LHCN-M2 (cell line): ENCODE measurements around the gene CYP27B1. TPM values are rescaled to one million over a fixed set of nuclear protein-coding genes. Genes with fewer than 3 reads are reported as not detected.

Experiments
- DNase-seq: peaks from one replicate; pipeline ENCODE4 v3.0.0-alpha.2; 2012; ENCODE audit warnings: low read depth
- total RNA-seq: library from RNA; depleted of rRNA; stranded (reverse); fragments of >200 nt; gene quantifications from 2 replicates; pipeline ENCODE4 v1.2.3, GENCODE V29; 2014

The CYP27B1 gene
- total RNA-seq, 1 experiment from 2014 or later: 0.98 TPM

DNA sequence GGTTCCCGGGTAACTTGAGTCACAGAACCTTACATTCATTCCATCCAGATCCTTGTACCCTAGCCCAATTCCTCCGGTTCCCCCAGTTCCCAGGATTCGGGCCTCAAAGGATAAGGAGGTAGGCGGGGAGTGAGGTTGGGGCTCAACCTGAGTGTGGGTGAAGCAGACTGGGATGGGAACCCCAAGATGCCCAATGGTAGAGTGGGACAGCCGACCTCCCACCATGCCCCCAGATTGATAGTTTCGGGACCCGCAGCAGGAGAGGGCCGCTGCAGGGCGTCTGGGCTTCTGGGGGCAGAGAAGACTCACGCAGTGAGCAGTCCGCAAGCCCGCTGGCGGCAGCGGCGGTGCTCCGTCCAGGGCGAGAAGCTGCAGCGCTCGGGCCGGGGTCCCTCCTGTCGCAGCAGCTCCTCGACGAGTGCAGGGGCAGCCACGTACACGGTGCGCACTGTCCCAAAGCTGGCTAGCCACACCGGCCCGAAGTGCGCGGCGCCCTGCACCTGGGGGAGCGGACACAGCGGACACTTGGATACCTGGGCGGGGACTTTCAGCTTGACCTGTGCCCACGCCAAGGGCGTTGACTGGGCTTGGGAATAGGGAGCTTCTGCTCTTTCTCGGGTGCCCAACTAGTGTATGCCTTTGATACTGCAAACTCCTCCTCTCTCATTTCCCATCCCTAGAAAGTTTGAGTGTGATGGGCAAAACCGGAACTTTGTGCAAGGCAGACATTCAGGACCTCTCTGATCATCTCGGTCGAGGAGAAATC is 997 bp downstream of the CYP27B1 start:
- no peak for DNase-seq

DNA sequence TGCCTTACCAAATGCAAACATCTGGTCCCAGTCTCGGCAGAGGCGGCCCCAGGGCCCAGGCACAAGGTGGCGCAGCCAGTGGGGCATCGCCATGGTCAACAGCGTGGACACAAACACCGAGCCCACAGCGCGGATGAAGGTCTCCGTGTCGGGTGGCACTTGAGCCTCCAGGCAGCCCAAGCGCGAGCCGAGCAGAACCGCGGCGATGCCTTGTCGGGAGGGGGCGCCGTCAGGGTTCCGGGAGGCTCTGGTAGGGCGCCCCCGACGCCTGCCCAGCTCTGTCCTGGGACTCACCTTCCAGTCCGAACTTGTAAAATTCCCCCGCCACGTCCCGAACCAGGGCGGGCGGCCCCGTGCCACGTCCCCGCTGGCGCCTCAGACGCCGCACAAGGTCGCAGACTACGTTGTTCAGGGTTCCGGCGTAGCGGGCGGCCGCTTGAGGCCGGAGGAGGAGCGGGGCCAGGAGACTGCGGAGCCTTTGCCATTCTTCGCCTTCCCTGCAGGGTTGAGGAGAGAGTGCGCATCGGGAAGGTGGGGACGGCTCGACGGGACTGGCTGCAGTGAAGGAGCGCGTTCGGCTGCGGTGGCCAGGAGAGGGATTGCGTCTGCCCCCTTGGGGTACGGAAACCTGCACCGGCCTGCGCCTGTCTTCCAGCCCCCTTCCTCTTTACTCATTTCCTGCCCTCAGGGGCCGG is 1.7 kb downstream of the CYP27B1 start:
- DNase-seq: no peak

DNA sequence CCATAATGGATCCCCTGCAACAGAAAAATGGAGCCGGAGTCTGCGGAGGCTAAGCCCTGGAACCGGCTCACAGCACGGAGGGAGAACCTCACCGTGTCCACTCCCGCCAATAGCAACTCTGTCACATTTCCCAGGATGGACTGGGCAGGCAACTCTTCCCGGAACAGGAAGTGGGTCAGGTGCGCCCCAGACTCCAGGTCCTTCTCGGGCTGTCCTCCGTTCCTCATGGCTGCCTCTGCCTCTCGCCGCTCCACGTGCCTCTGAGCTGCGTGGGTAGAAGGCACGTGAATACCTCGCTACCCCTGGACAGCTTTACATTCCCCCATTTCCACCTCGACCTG is 2.2 kb downstream of the CYP27B1 start:
- no peak for DNase-seq

DNA sequence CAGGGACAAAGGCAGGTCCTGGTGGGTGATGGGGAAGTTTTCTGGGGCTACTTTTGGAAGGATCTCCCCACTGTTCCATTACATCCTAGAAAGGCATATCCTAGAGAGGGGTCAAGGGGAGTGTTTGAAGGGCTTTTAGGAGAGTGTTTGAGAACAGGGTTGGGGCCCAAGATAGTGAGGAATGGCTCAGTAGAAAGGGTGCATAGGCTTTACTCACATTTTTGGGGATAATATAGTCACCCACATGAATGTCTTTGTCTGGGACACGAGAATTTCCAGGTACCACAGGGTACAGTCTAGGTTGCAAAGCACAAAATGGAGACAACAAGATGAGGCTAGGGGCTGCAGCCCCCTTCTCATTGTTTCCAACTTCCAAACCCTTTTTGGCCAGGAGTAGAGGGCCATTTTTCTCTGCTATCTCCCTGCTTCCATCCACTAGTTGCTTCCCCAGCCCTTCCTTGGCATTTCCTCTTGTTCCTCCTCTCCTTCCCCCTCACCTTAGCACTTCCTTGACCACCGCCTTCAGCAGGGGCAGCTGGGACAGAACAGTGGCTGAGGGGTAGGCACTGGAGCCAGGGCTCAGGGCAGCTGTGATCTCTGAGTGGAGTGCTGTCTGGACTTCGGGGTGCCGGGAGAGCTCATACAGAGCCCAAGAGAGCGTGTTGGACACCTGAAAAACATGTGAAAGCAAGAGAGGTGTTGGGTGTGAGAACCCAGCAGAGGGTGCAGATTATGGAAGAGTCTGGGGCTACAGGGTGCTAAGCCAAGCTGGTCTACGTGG is 2.8 kb downstream of the CYP27B1 start:
- no peak for DNase-seq

DNA sequence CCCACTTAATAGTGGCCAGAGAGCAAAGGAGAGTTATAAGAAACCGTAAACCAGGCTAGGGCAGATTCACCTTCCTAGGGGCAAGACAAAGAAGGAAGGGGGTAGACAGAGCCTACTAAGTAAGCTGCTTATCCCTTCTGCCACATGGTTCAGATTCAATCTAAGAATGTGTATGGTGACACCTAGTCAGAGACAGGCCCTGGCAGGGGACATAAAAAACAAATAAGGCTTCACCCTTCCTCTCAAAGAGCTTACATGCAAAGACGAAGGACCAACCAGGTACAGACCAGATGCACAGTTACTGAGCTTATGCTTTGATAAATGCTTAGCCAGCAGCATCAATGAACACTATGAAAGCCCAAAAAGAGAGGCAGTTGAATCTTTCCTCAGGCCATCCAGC is 4.4 kb downstream of the CYP27B1 start:
- DNase-seq: no peak

DNA sequence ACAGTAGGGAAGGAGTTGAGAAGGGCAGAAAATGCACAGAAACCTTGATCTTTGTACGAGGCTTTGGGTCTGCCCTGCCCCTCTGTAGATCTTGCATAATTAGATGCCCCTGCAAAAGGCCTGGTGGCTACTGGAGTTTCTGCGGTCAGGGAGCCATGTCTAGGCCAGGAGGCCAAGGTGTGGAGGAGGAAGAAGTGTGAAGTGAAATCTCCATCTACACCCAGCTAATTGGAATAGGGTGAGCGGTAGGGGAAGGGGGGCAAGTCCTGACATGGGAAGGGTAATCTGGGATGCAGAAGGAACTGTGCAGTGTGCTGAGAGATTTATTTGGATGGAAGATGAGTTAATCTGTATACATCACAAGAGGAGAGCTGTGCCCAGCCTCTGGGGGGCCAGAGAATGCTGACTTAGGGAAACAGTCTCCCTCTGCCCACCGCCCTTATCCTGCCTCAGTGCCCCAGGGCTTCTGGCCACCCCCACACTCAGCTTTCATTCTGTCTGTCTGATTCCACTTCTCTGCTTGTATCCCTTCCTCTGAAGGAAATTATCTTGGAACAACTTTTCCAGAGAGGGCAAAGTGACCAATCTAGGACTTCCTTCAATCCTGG is 5.4 kb downstream of the CYP27B1 start:
- DNase-seq: no peak

DNA sequence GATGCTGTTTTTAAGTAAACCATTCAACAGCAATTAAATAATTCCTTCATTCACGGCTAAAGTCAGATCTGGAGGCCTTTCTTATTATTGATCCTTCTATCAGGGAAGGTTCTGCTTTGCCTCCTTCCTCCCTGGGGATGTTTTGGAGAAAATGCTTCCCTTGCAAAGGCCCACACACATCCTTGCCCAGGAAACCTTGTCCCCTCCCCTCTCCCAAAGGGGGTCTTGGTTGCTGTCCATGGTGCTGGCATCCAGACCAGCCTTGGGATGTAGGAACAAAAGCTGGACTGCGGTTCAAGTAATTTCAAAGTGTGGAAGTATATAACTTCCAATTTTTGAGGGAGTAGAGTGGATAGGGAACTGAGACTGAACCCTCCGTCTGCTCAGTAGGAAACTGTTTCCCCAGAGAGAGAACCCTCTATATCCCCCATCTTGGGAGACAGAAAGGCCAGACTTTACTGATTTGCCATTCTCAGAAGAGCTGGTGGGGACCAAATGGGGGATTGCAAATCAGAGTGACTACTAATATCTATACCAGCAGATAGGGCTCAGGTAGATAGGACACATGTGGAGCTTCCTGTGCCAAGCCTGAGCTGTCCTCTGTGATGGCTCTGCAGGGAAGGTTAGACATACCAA is 6.4 kb downstream of the CYP27B1 start:
- DNase-seq: no peak

DNA sequence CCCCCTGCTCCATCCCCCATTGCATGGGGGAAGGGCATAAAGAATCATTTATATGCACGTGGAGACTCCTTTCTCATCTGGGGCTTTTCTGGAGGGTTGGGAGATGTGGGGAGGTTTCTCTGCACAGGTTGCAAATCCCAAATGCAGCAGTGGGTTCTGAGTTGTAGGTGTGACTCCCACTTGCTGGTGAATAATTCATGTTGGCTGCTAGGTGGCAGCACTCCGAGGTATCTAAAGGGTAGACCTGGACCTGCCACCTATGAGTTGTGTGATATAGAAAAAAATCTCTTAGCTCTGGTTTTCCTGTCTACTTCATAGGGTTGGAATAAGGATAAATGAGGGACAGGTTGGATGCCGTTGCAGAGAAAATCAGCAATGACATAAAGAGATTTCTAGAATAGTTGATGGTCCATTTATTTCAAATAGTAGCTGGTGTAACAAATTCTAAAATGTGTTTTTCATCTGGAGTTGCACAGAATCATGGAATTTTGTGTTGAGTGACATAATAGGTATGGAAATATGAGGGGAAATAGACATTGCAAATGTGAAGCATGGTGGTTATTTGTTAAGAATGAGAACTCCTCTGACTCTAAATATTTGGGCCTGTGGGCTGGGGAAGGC is 7.4 kb downstream of the CYP27B1 start:
- DNase-seq: no peak

DNA sequence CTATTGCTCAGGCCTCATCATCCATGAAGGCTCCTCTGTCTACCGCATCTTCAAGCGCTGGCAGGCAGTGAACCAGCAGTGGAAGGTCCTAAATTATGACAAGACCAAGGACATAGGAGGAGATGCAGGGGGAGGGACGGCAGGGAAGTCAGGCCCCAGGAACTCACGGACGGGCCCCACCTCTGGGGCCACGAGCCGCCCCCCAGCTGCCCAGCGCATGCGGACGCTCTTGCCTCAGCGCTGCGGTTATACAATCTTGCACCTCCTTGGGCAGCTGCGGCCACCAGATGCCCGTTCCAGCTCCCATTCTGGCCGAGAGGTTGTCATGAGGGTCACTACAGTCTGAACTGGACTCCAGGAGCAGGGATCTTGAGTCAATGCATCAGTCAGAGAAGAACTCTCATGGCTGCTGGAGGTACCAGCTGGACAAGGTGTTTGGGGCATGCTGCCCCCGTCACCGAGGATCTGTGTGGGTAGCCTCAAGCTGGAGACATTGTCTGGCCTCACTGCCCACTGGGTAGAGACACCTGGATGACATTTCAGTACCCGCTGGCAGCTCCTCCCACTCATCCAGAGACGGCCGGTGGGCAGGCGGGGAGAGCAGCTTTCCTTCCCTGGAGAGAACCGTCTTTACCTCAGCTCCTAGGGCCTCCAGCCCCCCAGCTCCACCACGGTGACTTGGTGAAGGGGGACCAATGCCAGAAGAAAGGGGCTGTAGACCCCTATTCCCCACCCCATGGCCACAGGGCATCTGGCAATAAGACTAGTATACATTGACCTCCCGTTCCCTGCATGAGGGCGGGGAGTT is 8.1 kb downstream of the CYP27B1 start:
- no peak for DNase-seq

DNA sequence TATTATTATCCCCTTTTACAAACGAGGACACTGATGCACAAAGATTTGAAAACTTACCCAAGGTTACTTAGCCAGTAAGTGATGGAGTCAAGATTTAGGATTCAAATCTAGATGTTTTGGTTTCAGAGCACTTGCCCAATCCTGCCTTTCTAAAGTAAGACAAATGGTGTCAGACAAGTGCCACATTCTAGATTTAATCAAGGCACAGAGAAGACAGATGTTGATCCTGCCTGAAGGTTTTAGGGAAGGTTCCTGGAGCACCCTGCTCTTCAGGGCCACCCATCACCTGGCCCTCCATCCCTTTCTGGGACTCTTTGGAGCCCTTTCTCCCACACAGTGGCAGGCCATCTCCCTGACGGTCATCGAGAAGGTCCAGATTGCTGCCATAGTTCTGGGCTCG is 9.1 kb downstream of the CYP27B1 start:
- no peak for DNase-seq

DNA sequence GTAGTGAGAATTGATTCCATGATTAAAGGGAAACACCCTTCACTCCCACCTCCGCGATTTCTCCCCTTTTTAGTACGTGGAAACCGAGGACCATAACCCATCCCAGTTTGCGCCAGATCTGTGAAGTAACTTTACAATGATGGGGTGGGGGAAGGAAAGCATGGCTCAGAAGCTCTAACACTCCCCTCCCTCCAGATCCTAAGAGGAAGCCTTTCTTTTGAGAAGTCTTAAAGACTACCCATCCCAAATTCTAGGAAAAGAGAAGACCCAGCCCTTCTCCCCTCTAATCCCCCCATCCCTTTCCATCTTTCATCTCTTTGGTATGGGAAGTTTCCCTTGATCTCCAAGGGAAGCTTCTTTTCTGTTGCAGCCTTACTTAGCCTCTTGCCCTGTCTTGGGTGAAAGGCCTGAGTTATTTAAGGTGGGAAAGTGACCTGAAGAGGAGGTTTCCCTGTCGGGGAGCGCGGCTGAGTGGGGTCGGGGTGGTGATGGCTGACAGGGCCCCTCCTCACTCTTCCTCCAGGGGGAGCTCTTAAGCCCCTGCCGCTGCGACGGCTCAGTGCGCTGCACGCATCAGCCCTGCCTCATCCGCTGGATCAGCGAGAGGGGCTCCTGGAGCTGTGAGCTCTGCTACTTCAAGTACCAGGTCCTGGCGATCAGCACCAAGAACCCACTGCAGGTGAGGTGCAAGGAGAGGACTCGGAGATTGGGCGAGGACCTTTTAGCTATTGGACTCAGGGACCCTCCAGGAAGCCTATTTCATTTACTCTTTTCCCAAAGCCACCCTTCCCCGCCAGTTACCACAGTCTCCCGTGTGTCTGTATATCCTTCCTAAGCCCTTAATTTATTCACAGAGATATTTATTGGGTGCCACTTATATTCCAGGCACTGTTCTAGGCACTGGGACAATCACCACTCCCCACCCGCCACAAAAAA is 10.2 kb downstream of the CYP27B1 start:
- no peak for DNase-seq

DNA sequence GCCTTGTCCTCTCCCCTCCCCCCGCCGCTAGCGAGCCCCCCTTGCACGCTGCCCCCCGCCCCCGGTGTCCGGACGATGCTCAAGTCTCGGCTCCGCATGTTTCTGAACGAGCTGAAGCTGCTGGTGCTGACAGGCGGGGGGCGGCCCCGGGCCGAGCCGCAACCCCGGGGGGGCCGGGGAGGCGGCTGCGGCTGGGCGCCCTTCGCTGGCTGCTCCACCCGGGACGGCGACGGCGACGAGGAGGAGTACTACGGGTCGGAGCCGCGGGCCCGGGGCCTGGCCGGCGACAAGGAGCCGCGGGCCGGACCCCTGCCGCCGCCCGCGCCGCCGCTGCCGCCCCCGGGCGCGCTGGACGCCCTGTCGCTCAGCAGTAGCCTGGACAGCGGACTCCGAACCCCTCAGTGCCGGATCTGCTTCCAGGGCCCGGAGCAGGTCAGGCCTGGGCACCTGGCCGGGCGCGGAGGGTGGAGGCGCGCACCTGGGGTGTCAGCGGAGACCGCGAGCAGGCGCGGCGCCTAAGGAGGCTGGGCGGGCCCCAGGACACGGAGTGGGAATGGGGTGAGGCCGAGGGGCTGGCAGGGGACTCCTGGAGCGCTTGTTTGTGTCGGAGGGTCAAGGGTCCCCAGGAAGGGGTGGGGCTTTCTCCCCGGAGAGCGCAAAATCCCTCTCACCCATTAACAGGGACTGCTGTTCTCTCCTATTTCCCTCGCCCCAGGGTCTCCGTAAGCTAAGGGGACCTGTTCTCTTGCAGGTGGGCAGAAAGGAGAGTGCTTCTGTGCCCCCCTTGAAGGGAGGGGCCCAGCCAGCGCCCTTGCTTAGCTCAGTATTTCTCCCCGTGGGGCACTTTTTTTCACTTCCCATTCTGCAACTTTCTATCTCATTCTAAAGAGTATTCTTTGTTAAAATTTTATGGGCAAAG is 11.2 kb downstream of the CYP27B1 start:
- DNase-seq: no peak

DNA sequence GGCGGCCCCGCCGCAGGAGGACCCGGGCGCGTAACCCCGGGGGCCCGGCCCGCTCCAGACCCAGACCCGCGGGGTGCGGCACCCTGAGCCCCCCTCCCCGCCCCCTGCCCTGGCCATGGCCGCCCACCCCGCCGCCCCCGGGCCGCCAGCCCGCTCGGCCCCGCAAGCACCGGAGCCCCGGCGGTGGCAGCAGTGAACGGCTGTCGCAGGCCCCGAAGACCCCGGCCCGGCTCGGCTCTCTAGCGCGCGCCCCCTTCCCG is 11.8 kb downstream of the CYP27B1 start:
- no peak for DNase-seq

DNA sequence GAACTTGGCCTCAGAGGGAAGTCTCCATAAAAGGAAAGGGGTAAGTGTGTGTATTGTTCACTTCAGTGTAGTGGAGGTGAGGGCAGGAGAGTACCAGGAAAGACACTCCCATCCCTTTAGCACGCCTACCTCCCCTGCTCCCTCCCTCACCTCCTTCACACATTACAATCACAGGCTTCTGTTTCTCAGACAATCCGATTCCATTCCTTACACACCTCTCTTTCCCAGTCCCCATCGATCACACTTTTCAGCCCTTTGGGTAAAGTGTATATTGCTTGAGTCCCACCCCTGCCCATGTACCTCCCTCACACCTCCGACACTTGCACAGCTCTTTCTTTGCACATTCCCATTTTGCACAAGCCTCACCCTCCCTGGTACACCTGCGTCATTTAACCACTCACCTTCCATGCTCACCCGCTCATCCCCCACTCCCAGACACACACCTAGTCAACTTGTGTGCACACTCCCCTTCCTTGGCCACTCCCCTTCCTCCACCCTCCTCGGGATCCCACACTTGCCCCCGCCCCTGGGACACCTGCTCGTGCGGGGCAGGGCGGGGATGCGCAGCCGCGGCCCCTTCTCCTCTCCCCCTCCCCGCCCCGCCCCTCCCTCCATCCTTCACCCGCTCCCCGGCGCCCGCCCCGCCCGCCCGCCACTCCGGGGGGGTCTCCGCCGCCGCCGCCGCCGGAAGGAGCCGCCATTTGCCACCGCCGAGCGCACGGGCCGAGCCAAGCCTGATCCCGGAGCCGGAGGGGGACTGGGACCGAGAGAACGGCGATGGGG is 12.3 kb downstream of the CYP27B1 start, which contains the start of gene MARCHF9:
Gene MARCHF9, plus strand, starts transcription at position 693 of the 783 bp plus-strand sequence. CDS start 426 bp downstream, outside the sequence.
- no peak for DNase-seq

DNA sequence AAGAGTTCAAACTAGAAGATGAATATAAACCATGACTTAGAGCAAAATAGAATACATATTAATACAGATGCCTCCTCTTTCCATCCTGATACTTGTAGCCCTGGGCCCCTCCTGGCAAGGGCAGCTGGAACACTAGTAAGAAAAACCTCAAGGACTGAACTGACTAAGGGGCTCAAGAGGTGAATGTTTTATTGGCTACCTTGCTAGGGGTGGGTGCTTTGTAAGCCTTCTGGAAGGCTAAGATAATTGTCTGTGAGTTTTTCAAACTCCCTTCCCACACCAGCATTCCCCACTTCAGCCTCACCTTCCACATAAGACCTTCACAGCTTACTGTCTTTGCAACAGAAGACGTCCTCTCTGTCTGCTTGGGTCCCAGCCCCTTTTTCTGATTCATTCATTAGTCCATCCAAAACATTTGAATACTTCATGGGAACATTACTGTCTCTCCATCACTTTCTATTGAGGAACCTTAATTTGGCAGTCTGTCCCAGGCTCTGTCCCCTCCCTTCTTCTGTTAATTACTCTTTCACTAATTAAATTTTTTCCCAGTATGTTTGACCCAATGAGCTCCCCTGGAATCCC is 13.0 kb downstream of the CYP27B1 start:
- no peak for DNase-seq

DNA sequence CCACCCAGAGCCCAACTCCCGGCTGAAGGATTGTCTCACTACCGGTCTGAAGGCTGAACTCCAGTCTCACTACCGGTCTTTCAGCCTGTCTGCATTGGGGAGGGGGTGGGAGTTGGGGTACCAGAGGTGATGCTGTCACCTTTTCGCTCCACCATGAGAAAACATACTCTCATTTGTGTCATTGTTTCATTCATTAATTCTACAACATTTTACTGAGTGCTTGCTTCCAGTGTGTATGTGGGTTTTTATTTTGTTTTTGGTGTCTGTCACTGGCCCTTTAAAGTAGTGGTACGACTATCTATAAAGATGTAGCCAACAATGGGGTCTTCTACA is 14.2 kb downstream of the CYP27B1 start:
- DNase-seq: no peak
